HG03175 (cell line): ENCODE results near the gene FGGY.

Experiments
- ATAC-seq: cut with Tn5 transposase; IDR thresholded peaks from one replicate; pipeline ENCODE4 v1.9.1; 2021; ENCODE audit warnings: mild to moderate bottlenecking, moderate library complexity; ENCODE audit not compliant: unreplicated experiment

The FGGY gene

DNA sequence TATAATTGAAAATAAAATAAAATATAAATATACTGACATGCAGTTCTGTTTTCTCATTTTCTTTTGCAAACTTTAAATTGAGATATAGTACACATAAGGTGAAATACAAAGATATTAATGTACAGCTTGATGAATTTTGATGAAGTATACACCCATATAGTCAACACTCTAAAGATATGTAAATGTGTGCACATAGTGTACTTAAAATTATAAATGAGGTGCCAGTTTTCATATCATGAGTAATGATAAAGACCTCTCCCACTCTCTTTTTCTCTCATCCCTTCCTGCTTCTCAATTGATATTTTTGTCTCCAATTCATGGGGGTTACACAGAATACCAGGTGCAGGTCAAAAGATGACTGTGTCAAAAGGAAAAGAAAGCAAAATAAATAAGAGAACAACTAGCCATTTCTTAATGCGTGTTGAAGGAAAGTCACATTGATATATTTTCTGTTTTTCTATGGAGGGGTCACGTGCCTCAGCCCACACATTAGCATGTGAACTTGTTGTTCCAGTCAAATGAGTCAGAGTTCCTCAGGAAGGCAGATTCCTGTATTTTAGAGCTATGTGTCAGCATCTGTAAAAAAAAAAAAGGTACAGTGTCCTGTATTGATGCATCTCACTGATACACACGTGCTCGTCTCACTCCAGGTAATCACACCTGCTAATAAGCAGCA is 453.6 kb downstream of the FGGY start:
- ATAC-seq, result no peak

DNA sequence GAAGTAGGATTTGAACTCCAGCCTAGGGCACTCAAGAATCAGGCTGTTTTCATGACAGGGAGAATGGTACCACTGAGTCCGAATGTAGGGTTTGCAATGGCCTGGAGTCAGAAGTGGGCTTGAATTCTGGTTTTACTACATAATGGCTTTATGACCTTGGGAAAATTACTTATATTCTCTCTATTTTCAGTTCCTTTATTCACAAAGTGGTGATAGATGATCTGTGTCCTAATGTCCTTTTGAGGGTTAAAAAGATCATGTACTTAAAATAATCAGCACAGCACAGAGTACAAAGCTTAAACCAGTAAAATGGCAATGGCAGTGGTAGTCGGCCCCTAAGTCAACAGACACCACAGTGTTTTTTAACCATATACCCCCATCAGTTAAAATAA is 454.1 kb downstream of the FGGY start:
- no peak for ATAC-seq

DNA sequence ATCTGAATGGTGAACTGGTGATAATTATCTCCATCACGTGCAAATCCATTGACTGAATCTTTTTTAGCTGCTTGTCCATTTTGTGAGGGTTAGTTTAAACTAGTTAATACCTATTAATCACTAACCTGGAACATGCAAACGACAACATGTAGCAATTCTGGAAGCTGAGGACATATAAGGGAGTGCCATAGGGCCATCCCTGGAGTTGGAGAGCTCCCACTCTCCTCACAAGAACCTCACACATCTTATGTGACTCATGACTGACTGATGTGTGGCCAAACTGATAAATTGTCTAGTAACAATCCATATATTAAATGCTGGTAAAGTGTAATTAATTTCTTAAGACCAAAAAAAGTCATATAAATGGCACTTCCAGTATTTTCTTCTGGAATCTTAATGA is 454.9 kb downstream of the FGGY start:
- no peak for ATAC-seq

DNA sequence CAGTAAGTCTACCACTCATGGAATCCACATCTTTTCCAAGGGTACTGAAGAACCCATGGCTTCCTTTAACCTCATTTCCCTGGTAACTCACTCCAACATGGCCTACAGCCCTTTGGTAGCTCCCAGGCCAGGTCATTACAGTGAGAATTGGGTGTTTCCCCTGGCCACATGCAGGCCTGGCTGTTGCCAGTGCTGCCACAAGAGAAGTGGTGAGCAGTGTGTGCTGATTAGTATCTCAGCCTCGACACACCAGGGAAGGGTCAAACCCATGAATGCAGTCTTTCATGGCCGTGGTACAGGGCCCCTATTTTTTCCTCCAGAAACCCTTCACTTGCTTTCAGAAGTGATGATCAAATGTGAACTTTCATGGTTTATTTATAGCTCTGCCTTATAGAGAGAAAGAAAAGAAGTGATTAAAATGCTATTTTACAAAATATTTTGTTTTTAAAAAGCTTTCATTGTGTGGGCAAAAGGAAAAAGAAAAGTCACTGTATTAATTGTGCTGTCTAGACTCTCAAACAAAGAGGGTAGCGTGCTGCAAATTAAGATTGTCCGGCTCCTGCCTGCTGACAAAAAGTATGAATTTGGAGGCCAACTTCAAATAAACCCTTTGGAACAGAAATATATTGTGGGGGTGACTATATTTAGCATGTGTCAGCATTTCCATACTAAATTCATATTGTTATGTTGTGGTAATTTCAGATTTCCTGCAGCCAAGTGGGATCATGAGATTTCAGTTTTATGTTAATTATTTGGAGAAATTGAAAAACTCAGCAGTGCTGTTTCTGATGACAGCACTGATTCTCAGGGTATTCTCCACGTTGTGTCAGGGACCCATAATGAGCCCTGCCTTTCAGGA is 455.9 kb downstream of the FGGY start:
- ATAC-seq, result peak; percentile 60

DNA sequence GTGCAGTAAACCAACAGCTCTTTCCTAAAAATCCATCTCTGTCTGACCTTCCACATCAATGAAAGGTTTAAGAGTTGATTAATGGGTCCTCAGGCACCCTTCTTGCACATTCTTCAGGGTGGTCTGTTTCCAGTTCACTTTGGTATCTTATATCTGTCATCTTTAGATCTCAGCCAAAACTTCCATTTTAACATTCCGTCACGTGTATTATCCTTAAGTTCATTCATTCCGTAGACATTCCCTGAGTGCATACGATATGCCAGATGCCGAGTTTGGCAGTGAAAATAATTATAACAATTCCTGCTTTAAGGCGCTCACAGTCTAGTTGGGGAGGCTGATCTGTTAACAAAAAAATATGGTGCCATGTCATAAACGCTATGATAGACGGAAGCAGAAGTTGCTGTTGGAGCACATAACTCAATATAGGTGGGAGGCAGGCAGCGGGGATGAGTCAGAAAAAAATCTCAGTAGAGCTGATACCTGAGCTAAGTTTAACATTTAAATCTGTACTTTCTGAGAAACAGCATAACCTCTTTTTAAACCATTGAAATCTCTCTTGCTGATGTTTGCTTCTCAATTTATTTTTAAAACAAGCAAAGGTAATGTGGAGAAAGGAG is 458.3 kb downstream of the FGGY start:
- ATAC-seq, result no peak

DNA sequence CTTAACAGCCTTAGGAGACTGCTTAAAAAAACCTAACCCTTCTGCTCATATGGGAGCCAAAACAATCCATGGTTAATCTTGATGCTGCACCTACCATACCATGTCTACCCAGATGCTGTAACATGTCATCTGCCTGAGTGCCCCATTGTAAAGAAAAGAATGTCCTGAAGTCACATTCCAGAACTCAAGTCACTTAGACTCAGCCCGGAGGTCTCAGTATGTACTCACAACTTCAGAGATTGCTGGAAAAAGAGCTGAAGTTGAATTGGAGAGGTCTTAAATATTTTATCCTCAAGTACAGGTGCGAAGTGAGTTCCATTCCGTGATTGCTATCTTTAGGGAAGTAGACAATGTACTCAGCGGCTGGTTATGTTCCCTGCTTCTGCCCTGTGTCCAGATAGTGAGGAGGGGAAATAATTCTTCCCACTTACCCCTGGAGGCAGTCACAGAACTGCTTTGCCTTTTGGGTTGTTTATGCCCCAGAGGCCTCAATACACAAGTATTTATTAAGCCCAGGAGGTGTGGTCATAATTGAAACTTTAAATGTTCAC is 460.4 kb downstream of the FGGY start:
- ATAC-seq, result no peak

DNA sequence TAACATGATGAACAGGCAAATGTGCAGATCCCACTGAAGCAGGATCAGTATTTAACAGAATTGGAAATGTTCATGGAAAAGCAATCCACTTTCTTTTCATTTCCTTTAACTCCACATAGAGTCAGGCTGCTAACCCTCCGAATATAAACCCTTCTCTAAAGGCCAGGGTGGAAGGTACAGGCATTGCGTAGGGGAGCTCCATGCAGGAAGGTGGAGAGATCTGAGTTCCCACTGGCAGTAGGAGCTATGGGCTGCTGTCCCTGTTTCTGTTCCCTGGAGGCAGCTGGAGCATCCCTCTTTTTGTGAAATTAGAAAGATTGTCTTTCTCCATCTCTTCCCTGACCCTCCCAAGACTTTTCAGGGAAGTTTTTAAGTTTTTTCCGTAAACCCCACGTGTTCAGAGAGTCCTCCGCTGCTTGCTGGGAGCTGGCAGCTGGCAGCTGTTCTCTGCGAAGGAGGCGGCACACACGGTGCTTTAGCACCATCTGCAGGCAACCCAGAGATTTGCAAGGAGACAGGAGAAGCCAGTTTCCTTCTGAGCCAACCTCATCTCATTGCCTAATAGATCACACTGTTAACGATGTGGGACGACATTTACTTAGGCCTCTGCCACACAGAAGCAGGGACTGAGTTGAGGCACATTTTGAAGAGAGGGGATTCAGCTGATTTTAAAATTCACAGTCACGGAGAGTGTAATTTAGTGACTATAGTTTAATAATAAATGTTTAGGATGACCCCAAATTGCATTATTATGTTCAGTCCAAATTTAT is 462.4 kb downstream of the FGGY start:
- ATAC-seq, result peak; percentile 83

DNA sequence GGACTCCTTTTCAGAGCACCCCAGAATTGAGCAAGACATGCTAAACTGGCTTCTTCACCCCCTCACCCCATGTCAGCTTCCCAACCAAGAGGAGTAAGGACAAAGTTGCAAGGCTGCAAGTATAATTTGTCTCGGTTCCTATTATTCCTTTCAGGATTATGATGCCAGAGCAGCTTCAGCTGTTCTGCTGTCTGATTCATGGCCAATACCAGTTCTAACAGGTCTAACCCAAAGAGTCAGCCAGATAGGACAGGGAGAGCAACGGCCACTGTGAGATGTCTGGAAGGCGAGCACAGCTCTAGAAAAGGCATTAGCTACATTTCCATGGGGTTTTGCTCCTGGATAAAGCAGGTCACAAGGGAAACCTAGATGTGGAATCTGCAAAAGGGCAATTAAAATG is 464.5 kb downstream of the FGGY start:
- no peak for ATAC-seq

DNA sequence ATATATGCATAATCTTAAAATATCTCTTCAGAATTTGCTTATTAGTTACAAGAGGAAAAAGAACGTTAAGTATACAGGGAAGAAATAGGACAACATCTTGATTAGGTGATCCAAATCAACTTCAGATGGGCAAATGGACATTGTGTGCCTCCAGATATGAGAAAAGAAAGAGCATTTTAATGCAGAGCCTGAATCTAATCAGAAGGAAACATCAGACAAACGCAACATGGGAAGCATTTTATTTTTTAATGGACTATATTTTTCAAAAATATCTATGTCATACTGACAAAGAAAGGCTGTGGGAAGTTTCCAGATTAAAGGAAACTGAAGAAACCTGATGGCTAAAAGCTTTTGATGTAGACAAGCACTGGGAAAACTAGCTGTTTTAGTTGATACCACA is 466.5 kb downstream of the FGGY start:
- ATAC-seq, result no peak

DNA sequence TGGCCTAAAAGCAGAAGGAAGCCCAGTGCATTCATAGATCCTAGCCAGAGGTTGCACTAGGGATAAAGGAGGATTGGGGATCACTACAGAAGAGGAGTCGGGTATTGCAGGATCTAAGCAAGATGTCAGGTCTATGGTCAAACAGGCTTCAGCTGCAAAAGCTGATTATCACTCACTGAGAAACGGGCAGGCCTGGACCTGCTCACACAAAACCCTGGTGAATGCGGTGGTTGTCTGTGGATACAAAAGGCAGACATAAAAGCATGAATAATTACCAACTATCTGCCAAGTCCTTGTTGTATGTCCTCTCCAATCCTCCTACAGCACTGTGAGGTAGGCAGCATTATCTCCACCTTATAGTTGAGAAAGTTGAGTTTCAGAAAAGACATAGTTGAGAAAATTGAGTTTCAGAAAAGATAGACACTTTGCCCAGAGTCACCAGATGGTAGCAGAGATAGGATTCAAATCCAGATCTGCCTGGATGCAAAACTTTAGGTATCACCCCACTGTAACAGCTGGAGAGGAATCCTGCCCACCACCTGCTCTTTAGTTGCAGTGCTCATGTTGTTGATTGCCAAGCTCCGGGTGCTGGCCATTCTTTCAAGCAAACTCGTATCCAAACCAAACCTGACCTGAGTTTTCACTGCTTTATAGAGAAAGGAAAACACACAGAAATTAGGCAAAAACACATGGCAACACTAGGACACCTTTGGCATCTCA is 468.3 kb downstream of the FGGY start:
- ATAC-seq, result no peak

DNA sequence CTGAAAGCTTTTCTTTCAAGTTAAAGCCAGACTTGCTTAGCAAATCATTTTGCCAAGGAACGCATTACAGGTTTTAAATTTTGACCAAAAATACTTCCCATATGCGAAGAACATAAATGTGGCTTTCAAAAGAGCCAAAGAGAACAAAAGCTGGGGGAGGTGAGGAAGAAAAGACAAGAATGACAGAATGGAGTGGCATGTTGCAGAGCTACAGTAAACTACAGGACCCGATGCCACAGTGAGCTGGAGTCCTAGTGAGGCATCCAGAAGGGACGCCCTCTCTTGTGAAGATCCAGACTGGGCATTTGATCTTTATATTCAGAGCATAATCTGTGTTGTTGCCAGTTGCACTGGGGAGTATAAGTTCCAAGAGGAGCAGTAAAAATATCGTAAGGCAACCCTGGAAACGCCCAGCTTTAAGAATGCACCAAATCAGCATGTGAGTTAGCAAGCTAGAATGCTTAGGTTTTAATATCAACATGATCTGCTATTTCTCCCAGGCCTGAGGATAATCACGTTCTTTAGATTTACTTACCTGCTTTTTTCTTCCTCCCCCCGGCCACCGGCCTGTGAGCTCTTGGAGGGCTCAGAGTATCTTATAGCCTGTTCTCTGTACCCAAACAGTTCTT is 469.4 kb downstream of the FGGY start:
- no peak for ATAC-seq

DNA sequence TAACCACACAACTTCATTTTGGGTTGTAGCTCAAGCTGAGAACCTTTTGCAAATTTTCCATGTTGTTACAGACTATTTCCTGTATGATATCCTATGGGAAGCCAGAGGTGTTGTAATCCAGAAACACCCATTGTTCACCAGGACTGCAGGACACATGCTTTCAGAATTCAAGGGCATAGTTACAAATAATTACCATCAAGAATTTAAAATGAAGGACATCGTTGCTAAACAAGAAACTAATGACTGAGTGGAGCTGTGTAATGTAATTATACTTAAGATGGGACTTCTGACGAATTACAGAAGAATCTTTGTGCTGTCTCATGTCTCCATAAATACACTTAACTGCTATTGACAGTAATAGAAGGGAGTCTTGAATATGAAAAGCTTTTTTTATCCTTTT is 470.2 kb downstream of the FGGY start:
- no peak for ATAC-seq

DNA sequence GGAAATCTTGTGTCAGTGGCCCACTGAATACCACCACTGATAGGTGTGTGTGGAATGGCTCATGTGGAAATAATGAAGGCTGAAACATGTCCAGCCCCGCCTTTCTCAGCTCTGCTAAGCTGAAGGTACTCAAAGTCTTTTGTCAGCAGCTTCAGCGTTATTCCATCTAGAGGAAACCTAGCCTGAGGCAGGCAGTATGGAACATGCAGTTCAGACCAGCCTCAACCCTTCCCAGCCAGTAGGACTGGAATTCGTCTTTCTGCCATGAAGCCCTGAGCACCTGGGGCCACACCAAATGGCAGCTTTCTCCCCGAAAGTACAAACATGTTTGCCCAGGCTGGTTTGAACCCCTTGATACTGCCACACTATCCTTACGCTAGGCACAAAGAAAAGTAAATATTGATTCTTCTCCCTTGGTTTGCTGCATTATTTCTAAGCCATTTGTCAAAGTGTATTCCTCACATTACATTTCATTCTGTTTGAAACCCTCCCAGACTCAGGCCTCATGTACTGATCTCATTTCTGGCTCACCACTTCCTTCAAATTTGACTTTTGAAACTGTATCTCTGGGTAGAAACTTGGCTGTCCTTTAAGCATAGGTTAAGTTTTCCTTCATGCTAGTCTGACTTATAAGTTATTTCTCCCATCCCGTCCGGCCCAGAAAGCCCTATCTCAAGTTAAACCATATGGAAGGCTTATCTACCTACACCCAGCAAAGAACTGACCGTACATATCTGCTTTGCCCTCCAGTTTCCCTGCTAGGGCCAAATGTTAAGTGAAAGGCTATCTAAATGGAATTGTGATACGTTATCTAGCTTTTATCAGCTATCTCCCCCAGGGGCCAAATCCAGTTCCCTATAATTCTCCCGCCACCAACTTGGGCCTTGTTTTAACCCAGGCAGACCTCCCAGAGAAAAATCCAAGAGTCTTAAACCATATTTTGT is 472.2 kb downstream of the FGGY start:
- ATAC-seq, result no peak

DNA sequence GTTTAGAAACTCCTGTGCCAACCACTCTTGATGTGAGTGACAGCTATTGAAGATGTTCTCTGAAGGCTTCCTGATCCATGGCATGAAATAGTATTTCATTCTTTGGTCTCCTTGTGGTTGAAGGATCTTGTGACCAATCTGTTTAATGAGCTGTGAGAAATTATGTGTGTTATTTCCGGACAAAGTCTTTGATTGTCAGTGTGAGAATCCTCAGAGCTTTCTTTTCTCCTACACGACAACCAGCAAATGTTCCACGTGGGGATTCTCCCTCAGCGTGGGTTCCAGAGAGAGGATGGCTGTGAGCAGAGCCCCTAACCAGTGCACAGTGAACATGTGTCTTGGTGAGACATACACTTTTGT is 472.8 kb downstream of the FGGY start:
- ATAC-seq, result no peak

DNA sequence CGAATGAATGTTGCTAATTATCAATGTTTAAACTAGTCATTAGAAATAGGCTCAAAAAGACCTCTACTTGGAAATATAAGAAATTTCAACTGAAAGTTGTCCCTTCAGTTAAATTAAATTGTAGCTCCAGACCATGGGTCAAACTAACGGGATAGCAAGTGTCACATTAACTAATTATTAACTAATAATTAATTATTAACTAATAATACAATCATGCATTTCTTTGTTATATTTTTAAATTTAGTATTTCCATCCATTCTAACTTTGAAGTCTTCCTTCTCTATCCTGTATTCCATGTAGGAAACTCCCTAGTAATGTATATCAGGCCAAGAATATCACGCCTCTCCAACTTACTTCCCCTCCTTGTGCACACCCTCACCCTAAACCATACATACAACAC is 474.5 kb downstream of the FGGY start:
- ATAC-seq, result no peak

DNA sequence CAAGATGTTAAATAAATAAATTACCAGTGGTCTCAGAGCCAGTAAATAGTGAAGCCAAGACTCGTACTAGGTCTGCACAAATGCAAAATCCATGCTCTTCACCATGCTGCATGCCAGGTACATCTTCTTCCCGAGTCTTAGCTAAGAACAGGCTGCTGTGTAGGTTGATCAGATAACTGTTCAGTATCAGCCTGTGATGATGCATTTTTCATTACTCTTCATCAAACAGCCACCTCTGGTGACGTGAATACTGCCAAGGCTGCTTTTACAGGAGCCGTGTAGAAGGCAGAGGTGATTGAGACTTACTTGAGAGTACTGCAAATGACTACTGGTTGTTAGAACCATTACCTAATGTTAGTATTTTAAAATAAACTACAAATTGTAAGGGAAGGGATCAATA is 478.6 kb downstream of the FGGY start:
- no peak for ATAC-seq

DNA sequence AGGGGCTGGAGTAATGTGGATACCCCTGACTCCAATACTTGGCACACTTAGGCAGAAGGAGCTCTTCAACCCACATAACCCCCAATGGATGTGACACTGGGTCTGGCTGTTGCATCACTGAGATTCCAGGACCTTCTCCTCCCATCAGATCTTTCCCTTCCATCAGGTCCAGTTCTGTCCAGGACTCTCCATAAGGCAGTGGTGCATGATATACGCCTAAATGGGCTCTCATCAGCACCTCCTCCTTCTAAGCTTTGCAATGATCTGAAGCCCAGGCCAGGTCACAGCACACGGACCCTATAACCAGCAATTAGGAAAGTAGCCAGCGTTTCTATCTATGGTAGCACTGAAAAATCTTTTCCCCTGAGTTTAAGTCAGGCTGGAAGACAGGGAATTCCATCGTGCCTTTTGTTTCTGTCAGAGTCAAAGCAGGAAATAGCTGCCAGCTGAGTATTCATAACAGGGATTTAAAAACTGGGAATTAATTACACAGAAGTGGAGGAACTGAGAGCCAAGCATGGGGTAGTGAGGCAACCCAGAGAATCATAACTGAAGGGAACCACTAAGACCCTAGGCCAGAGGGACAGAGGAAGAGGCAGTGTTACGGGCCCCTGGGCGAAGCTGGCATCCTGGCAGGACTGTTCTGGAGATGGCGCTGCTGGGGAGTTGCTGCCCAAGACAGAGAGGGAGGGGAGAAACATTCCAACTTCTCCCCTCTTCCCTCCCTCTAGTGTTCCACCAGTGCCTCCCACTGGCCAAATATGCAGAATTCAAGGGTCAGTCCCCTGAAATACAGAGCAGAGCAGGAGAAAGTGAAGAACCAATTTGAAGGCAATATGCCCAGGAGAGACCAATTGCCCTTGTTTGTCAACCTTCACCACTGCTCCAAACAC is 480.3 kb downstream of the FGGY start:
- no peak for ATAC-seq

DNA sequence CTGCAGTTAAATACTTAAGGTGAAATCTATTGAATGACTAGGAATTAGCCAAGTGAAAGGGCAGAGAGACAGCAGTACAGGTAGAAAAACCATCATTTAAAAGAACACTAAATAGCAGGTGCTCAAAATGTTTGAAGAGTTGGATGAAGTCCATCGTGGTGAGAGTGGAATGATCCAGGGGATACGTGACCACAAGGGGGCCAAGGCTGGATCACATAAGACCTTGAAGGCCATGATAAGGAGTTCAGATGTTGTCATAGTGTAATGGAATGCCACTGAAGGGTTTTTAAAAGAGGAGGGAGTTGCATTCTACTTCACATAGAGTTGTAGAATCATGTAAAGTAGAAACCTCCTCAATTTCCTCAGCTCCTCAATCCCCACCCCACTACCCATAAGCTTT is 483.1 kb downstream of the FGGY start:
- no peak for ATAC-seq
